Activated CD4-positive, alpha-beta memory T cell treated with anti-CD3 and anti-CD28 coated beads, Interleukin-2, amount 10 ng/mL, durations not matched to agents 7 days and 5 days (primary cell): Measurements from ENCODE around the gene PDC. TPM values are rescaled to one million over a fixed set of nuclear protein-coding genes. Genes with fewer than 3 reads are reported as not detected.

Experiments
- CTCF ChIA-PET: fragments of 350-600 bp; sonication (Branson Sonifier 250); formaldehyde crosslinking; loops from one replicate; lab custom pipeline; 2021; ENCODE audit warnings: antibody characterized with exemption, inconsistent platforms; lab: Charles Lee
- POLR2A ChIA-PET: fragments of 350-600 bp; sonication (Branson Sonifier 250); formaldehyde crosslinking; loops from one replicate; lab custom pipeline; 2021; ENCODE audit warnings: antibody characterized with exemption; lab: Charles Lee
- DNase-seq: peaks from one replicate; pipeline ENCODE4 v3.0.0-alpha.2; 2020
- H3K27ac Mint-ChIP-seq: one replicate; pipeline ENCODE4 v1.8.0; 2021; ENCODE audit warnings: mild to moderate bottlenecking, mixed read lengths
- H3K27me3 Mint-ChIP-seq: one replicate; pipeline ENCODE4 v1.8.0; 2021; ENCODE audit warnings: mixed read lengths
- H3K36me3 Mint-ChIP-seq: one replicate; pipeline ENCODE4 v1.8.0; 2021; ENCODE audit warnings: low read depth, mixed read lengths
- H3K4me1 Mint-ChIP-seq: one replicate; pipeline ENCODE4 v1.8.0; 2021; ENCODE audit warnings: mixed read lengths
- H3K4me3 Mint-ChIP-seq: one replicate; pipeline ENCODE4 v1.8.0; 2021; ENCODE audit warnings: mild to moderate bottlenecking, mixed read lengths
- H3K9me3 Mint-ChIP-seq: one replicate; pipeline ENCODE4 v1.8.0; 2021; ENCODE audit warnings: mixed read lengths
- total RNA-seq, 2 experiments: library from RNA; stranded (reverse); gene quantifications; one replicate each; pipeline ENCODE4 v1.2.3, GENCODE V29; 2021

The PDC gene
- total RNA-seq, 2 experiments from 2014 or later = not detected

DNA sequence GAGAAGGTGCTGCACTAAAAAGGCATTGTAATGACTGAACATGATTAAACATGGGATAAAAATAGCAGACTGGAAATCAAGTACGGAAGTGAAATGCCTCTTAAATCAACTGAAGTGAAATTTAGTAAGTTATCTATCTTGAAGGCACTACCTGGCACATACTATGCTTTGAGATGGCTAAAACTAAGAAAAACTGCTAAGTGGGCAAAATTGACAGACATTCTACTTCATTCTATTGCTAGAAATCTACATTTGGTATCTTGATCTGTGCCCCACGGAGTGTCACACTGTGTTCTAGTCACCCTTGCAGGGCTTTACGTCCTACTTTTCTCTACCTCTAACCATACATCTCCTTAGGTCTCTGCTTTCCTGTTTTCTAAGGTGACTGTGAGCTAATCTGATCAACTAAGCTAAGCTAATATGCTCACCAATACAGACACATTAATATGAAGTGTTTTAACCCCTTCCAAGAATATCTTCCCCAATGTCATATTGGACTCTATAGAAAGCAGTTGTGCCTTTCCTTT is 4.1 kb downstream of the PDC start:
- Mint-ChIP-seq H3K27me3 (no peaks in the 10 kb centered on the region), H3K4me1 (no peaks in the 10 kb centered on the region), H3K36me3 (no peaks in the 10 kb centered on the region), H3K4me3 (no peak overlapping the region), H3K27ac (no peak overlapping the region), H3K9me3 (no peaks in the 10 kb centered on the region)
- POLR2A ChIA-PET = no interaction called here
- CTCF ChIA-PET = no interaction called here
- DNase-seq = no peak

GRCh38 chr1:186454981-186455380 is 5.9 kb downstream of the PDC start:
- ChIA-PET POLR2A (no interaction called here), CTCF (no interaction called here)
- Mint-ChIP-seq H3K36me3 (no peaks in the 10 kb centered on the region), H3K4me3 (no peak overlapping the region), H3K27me3 (no peaks in the 10 kb centered on the region), H3K27ac (no peak overlapping the region), H3K9me3 (no peaks in the 10 kb centered on the region), H3K4me1 (no peaks in the 10 kb centered on the region)
- DNase-seq = no peak

DNA sequence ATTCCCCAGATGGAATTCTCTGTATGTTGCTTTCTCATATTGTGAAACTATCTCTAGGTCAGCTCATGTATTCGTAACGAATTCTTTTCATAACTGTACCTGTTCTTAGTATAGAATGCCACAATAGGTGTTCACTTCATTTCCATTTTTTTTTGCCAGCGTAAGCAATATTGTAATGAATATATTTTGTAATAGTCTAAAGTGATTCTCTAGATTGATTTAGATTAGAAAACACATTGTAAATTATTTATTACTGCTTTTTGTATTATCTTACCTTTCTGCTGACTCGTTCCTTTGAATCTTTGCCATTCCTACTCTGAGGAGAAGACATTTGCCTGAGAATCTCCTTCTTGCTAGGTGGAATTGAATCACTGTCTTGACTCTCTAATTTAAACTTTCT is 14.8 kb downstream of the PDC start:
- Mint-ChIP-seq H3K27ac (no peak overlapping the region), H3K4me3 (no peak overlapping the region), H3K9me3 (no peaks in the 10 kb centered on the region), H3K27me3 (no peaks in the 10 kb centered on the region), H3K4me1 (peaks cover 25% of the 10 kb centered on the region), H3K36me3 (no peaks in the 10 kb centered on the region)
- ChIA-PET POLR2A (interaction anchor here (1.2 kb wide), 1 partner anchor 28 kb away, joined by 3 read pairs; no protein-coding TSS in a partner anchor), CTCF (no interaction called here)
- no peak for DNase-seq

DNA sequence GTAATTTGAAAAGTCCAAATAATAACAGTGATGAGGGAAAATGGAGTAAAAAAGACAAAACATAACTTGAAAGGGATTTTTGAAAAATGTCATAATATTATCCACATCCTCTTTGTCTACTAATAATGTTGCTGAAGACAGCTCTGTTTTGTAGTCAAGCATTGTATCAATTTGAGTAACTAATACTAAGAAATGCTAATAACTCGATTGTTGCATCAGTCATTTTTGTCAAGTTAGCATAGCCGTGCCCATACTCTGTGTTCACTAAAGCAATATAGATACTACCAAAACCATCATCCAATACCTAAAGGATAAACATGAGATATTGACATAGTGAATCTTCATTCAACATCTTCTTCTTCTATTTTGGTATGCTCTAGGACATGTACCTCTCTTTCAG is 17.3 kb downstream of the PDC start:
- DNase-seq = no peak
- CTCF ChIA-PET = no interaction called here
- POLR2A ChIA-PET = no interaction called here
- Mint-ChIP-seq H3K36me3 (no peaks in the 10 kb centered on the region), H3K4me1 (peaks cover 30% of the 10 kb centered on the region), H3K27ac (no peak overlapping the region), H3K4me3 (no peak overlapping the region), H3K27me3 (no peaks in the 10 kb centered on the region), H3K9me3 (no peaks in the 10 kb centered on the region)

DNA sequence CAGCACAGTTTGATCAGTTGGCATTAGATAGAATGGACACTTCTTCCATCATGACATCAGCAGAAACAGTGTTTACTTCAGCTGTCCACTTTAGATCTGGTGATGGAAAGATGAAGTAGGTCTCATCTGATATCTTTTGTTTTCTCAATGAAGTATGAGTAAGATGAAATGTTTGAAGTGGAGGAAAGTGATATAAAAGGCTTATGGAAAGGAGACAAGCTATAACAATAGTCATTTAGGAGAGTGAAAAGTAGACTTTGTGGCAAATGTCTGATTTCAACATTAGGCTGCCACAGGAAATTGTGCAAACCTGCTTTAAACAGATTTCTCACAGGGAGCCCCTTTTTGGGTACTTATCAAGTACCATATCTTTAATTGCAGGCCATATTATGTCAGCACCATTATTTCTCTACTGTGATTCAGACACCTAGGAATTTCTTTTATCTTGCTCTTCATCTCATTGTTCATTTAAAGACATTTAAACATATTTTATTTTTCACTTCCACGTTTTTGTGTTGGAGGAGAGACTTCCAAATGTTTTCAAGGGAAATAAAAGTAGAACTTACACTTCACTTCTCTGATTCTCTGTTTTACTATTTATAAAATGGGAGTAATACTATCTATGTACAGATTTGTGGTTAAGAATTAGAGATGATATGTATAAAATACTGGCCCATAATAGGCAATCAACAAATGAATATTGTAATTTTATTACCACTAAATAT is 18.1 kb downstream of the PDC start:
- no peak for DNase-seq
- POLR2A ChIA-PET = interaction anchor here (1.0 kb wide), 1 partner anchor 258 kb away, joined by 3 read pairs; no protein-coding TSS in a partner anchor
- Mint-ChIP-seq H3K4me1 (peaks cover 30% of the 10 kb centered on the region), H3K27ac (no peak overlapping the region), H3K36me3 (no peaks in the 10 kb centered on the region), H3K9me3 (no peaks in the 10 kb centered on the region), H3K27me3 (no peaks in the 10 kb centered on the region), H3K4me3 (no peak overlapping the region)
- CTCF ChIA-PET = no interaction called here

DNA sequence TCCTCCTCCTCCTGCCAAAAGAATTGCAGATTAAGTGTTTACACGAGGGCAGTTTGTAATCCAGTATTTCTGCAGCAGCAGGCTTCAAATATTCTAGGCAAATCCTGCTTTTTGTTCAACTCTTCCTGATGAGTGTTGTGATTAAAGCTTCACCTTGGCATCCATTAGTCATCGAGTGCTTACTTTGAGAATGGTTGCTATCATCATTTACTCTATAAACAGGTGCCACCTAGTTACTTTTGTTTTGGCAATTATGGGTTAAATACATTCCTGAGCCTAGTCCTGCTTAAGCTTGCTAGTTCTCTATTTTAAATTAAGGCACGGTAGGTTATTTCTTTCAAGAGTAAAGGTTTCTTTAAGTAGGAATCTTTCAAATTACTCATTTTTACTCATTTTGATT is 20.3 kb downstream of the PDC start:
- Mint-ChIP-seq H3K9me3 (no peaks in the 10 kb centered on the region), H3K4me1 (peaks cover 30% of the 10 kb centered on the region), H3K4me3 (no peak overlapping the region), H3K27me3 (no peaks in the 10 kb centered on the region), H3K27ac (no peak overlapping the region), H3K36me3 (no peaks in the 10 kb centered on the region)
- CTCF ChIA-PET = no interaction called here
- POLR2A ChIA-PET = no interaction called here
- no peak for DNase-seq

DNA sequence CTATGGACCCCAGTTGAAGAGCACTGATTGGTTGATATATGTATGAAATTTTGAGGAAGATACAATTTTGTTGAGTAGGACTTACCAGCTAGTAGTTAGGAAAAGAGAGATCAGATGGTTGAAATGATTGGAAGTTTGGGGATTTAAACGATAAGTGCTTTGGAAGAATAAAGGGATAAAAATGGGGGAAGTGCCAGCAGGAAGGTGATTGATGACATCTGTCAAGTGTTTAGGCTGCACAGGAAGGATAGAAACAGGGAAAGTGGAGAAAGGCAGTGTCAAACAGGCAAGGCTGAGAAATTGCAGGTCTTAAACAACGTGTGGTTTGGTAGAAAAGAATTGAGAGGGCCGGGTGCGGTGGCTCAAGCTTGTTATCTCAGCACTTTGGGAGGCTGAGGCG is 22.3 kb downstream of the PDC start:
- H3K4me1 Mint-ChIP-seq = peaks cover 20% of the 10 kb centered on the region
- H3K27me3 Mint-ChIP-seq = no peaks in the 10 kb centered on the region
- CTCF ChIA-PET = interaction anchor here (0.7 kb wide), 1 partner anchor 472 kb away, joined by 3 read pairs; no protein-coding TSS in a partner anchor
- H3K4me3 Mint-ChIP-seq = no peak overlapping the region
- no peak overlapping the region for H3K27ac Mint-ChIP-seq
- DNase-seq = no peak
- no peaks in the 10 kb centered on the region for H3K9me3 Mint-ChIP-seq
- POLR2A ChIA-PET = no interaction called here
- no peaks in the 10 kb centered on the region for H3K36me3 Mint-ChIP-seq

DNA sequence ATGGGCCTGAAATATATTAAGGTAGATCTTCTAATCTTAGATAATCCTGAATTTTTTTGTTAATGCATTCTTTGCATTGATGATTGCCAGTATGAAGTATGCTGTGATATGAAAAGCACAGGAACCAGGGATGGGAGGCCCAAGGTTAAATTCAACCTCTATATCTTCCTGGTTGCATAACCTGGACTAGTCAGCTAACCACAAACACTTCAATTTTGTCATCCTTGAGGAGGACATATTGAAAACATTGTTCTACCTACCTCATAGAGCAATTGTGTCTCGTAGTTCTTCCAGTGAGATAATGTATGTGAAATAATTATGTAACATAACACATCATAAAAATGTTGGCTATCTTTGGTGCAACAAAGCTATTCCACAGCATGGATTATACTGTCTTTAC is 25.6 kb downstream of the PDC start:
- ChIA-PET CTCF (no interaction called here), POLR2A (no interaction called here)
- H3K27ac Mint-ChIP-seq = no peak overlapping the region
- H3K4me1 Mint-ChIP-seq = peaks cover 1% of the 10 kb centered on the region
- no peak overlapping the region for H3K4me3 Mint-ChIP-seq
- H3K36me3 Mint-ChIP-seq = no peaks in the 10 kb centered on the region
- no peaks in the 10 kb centered on the region for H3K9me3 Mint-ChIP-seq
- no peaks in the 10 kb centered on the region for H3K27me3 Mint-ChIP-seq
- DNase-seq = no peak

DNA sequence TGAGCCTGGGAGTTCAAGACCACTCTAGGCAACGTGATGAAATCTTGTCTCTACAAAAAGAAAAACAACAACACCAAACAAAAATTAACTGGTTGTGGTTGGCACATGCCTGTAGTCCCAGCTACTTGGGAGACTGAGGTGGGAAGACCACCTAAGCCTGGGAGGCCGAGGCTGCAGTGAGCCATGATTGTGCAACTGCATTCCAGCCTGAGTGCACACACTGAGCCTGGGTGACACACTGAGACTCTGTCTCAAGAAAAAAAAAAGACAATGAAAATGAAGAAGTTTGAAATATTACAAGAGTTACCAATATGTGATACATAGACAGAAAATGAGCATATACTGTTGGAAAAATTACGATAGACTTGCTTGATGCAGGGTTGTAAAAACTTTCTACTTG is 31.9 kb downstream of the PDC start:
- POLR2A ChIA-PET = no interaction called here
- no peak overlapping the region for H3K27ac Mint-ChIP-seq
- DNase-seq = no peak
- H3K36me3 Mint-ChIP-seq = peaks cover 17% of the 10 kb centered on the region
- H3K27me3 Mint-ChIP-seq = no peaks in the 10 kb centered on the region
- peaks cover 5% of the 10 kb centered on the region for H3K4me1 Mint-ChIP-seq
- H3K9me3 Mint-ChIP-seq = no peaks in the 10 kb centered on the region
- CTCF ChIA-PET = no interaction called here
- no peak overlapping the region for H3K4me3 Mint-ChIP-seq

DNA sequence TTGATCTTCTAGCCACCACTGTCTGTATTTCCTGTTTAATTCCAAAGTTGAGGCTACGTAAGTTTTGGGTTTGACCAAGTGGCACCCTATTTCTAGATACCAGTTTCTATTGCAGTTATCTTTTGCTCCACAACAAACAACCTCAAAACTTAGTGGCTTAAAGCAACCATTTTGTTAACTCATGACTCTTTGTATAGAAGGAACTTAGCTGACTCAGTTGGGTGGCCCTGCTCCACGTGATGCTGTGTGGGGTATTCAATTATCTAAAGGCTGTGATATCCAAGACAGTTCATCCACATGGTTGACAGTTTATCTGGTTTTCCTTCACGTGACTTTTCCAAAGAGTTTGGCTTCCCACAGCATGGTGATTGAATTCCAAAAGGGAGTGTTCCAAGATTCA is 34.8 kb downstream of the PDC start:
- peaks cover 17% of the 10 kb centered on the region for H3K36me3 Mint-ChIP-seq
- H3K4me3 Mint-ChIP-seq = no peak overlapping the region
- peaks cover 9% of the 10 kb centered on the region for H3K4me1 Mint-ChIP-seq
- H3K27ac Mint-ChIP-seq = no peak overlapping the region
- DNase-seq = no peak
- ChIA-PET CTCF (interaction anchor here (2.6 kb wide), 1 partner anchor 22 kb away, joined by 10 read pairs; no protein-coding TSS in a partner anchor), POLR2A (no interaction called here)
- no peaks in the 10 kb centered on the region for H3K9me3 Mint-ChIP-seq
- H3K27me3 Mint-ChIP-seq = no peaks in the 10 kb centered on the region

GRCh38 chr1:186424539-186424938 is 36.4 kb downstream of the PDC start:
- Mint-ChIP-seq H3K27ac (no peak overlapping the region), H3K36me3 (peaks cover 23% of the 10 kb centered on the region), H3K27me3 (no peaks in the 10 kb centered on the region), H3K4me1 (peaks cover 21% of the 10 kb centered on the region), H3K9me3 (no peaks in the 10 kb centered on the region), H3K4me3 (no peak overlapping the region)
- ChIA-PET POLR2A (no interaction called here), CTCF (interaction anchor here (2.6 to 2.7 kb wide), 2 partner anchors 20 to 49 kb away, joined by 9 to 10 read pairs; partner anchors contain the start of gene TPR)
- no peak for DNase-seq

GRCh38 chr1:186421446-186421845 is 39.5 kb downstream of the PDC start:
- POLR2A ChIA-PET = interaction anchor here (1.4 kb wide), 1 partner anchor 47 kb away, joined by 4 read pairs; the partner anchor contains the start of gene TPR
- Mint-ChIP-seq H3K9me3 (no peaks in the 10 kb centered on the region), H3K27ac (peak overlapping the region; percentile 19), H3K36me3 (peaks cover 25% of the 10 kb centered on the region), H3K27me3 (no peaks in the 10 kb centered on the region), H3K4me3 (no peak overlapping the region), H3K4me1 (peaks cover 24% of the 10 kb centered on the region)
- CTCF ChIA-PET = interaction anchor here (1.4 to 2.8 kb wide), 3 partner anchors 18 to 565 kb away, joined by 4 to 16 read pairs (median 11); partner anchors contain the start of genes ODR4 and TPR
- no peak for DNase-seq

DNA sequence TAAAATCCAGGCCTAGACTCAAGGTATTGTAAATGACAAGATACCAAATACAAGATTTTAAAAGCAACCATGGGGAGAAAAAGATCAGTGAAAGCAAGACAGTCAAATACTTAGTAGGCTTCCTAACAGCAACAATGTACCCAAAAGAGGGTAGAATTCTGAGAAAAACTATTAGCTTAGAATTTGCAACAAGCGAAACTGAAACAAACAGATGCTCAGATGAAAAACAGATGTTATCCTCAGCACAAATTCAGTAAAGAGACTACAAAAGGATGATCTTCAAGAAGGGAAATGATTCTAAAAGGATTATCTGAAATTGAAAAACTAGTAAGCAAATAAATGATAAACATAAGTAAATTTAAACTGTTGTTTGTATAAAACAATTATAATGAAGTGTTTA is 40.0 kb downstream of the PDC start:
- peak overlapping the region; percentile 81 for H3K27ac Mint-ChIP-seq
- peaks cover 22% of the 10 kb centered on the region for H3K4me1 Mint-ChIP-seq
- H3K36me3 Mint-ChIP-seq = peaks cover 22% of the 10 kb centered on the region
- ChIA-PET CTCF (interaction anchor here (1.4 to 2.8 kb wide), 3 partner anchors 17 to 565 kb away, joined by 4 to 16 read pairs (median 11); partner anchors contain the start of genes ODR4 and TPR), POLR2A (interaction anchor here (1.4 to 3.0 kb wide), 2 partner anchors 11 to 46 kb away, joined by 4 to 9 read pairs; partner anchors contain the start of gene TPR)
- no peaks in the 10 kb centered on the region for H3K27me3 Mint-ChIP-seq
- H3K4me3 Mint-ChIP-seq = peak overlapping the region; percentile 25
- DNase-seq = no peak
- H3K9me3 Mint-ChIP-seq = no peaks in the 10 kb centered on the region
